Measurements from ENCODE around the gene NTHL1.

- TF ChIP-seq E2F5 (CRISPR knock-in tag; conservative IDR thresholded peaks at IDR 0.05) (no peak), ZSCAN20 (CRISPR knock-in tag; IDR thresholded peaks at IDR 0.05; ENCODE audit: borderline replicate concordance) (no peak), ATF2 (CRISPR knock-in tag; IDR thresholded peaks at IDR 0.05) (no peak), TGIF2 (CRISPR knock-in tag; IDR thresholded peaks at IDR 0.05) (no peak), MLX (CRISPR knock-in tag; IDR thresholded peaks at IDR 0.05) (no peak), ZSCAN21 (CRISPR knock-in tag; IDR thresholded peaks at IDR 0.05; ENCODE audit: borderline replicate concordance) (no peak)
Observed at GRCh38 chr16:2019921-2020831, 27.5 kb downstream of the NTHL1 start.
